Epithelial cell of esophagus (primary cell): Measurements from ENCODE around the gene CARD11.

Source experiments
- DNase-seq: peaks from one replicate; pipeline ENCODE4 v3.0.0; 2010; ENCODE audit warnings: low read depth
- H3K4me3 ChIP-seq: 2 replicates; pipeline ENCODE4 v1.5.1; 2011; ENCODE audit warnings: mild to moderate bottlenecking, low read length, control low read depth
- CTCF ChIP-seq: IDR thresholded peaks from 2 replicates; pipeline ENCODE4 v1.5.1; 2011; ENCODE audit warnings: low read depth, mild to moderate bottlenecking, low read length, control low read depth, inconsistent platforms; ENCODE audit not compliant: insufficient read depth; ENCODE audit errors: missing control alignments

CARD11 gene

GRCh38 chr7:2974093-2974819, 69.4 kb downstream of the CARD11 start:
- DNase-seq: no peak
- TF ChIP-seq CTCF: no peak
- no peak overlapping the region for H3K4me3 ChIP-seq

- TF ChIP-seq CTCF: no peak
- DNase-seq: no peak
Measured at GRCh38 chr7:2972835-2973161, 70.9 kb downstream of the CARD11 start.

DNA sequence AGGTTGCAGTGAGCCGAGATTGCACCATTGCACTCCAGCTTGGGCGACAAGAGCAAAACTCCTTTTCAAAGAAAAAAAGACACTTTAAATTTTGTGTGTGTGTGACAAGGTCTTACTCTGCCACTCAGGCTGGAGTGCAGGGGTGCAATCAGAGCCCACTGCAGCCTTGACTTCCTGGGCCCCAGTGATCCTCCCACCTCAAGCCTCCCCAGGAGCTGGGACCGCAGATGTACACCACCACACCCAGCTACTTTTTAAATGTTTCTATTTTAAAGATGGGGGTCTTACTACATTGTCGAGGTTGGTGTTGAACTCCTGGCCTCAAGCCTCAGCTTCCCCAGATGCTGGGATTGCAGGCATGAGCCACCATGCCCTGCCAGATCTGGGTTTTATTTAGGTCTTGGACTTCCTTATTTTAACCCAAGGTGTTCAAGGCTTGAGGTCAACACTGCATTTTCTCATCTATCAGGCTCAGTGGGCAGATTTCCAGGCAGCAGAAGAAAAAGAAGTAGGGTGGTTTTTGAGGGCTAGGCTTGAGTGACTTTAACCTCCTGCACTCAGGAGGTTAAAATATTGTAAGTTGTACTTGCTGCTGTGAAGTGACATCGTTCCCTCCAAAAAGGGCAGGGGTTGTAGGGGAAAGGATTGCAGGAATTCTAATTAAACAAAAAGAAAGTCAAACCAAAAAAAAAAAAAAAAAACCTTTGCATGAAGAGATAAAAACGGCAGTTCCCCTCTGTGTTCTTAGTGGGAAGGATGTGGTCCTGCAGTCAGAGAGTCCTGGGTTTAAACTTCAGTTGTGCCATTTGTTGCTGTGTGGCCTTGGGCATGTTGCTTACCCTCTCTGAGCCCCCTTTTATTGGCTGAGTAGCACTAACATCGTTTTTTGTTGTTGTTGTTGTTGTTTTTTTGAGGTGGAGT, 71.5 kb downstream of the CARD11 start:
- no peak for TF ChIP-seq CTCF
- no peak for DNase-seq
- no peak overlapping the region for H3K4me3 ChIP-seq

More at GRCh38 chr7:2972835-2973161, 70.9 kb downstream of the CARD11 start:
- H3K4me3 ChIP-seq: no peak overlapping the region

- DNase-seq: no peak
Measured at GRCh38 chr7:2970861-2971260, 72.8 kb downstream of the CARD11 start.

DNA sequence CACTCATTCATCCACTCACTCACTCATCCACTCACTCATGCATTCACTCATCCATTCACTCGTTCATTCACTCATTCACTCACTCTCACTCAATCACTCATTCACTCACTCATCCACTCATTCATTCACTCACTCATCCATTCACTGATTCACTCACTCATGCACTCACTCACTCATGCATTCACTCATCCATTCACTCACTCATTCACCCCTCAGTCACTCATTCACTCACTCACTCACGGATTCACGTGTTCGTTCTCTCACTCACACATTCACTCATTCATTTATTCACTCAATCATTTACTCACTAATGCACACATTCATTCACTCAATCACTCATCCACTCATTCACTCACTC, 73.4 kb downstream of the CARD11 start:
- no peak overlapping the region for H3K4me3 ChIP-seq
- no peak for TF ChIP-seq CTCF
- DNase-seq: no peak

More at GRCh38 chr7:2970861-2971260, 72.8 kb downstream of the CARD11 start:
- no peak for TF ChIP-seq CTCF
- H3K4me3 ChIP-seq: no peak overlapping the region

GRCh38 chr7:2969398-2970306, 74.0 kb downstream of the CARD11 start:
- no peak for TF ChIP-seq CTCF
- H3K4me3 ChIP-seq: no peak overlapping the region
- no peak for DNase-seq
